Astrocyte of the spinal cord (primary cell): ENCODE results near the gene URB1.
A peak's percentile ranks its signal among the peaks of the same experiment; 100 is the strongest.
"Not testable (repeated sequence)": the region's sequence is repeated elsewhere in the genome, so short reads cannot be mapped to it uniquely, and the experiment has no call there.

Source experiments
- DNase-seq: peaks from one replicate; pipeline ENCODE4 v3.0.0; 2011; ENCODE audit warnings: low read depth, low spot score
- H3K4me3 ChIP-seq: 2 replicates; pipeline ENCODE4 v1.5.1; 2011; ENCODE audit warnings: low read depth, mild to moderate bottlenecking, low read length, moderate library complexity
- CTCF ChIP-seq: IDR thresholded peaks from 2 replicates; pipeline ENCODE4 v1.5.1; 2012; ENCODE audit warnings: low read depth, mild to moderate bottlenecking, low read length, inconsistent platforms
- in situ Hi-C: cut with HindIII; loops from 2 replicates; pipeline ENCODE4 v1.10.0; 2017; ENCODE audit warnings: low sequenced_read_pairs

Gene URB1

GRCh38 chr21:32371913-32372314, 20.9 kb downstream of the URB1 start:
- no peak overlapping the region for H3K4me3 ChIP-seq
- TF ChIP-seq CTCF = no peak
- peak; percentile 83 for DNase-seq
- in situ Hi-C loops = no loop called here

GRCh38 chr21:32370998-32371766, 21.6 kb downstream of the URB1 start:
- in situ Hi-C loops = no loop called here
- TF ChIP-seq CTCF = no peak
- peak; percentile 30 for DNase-seq
- no peak overlapping the region for H3K4me3 ChIP-seq

GRCh38 chr21:32368961-32369360, 23.9 kb downstream of the URB1 start:
- in situ Hi-C loops, DNase-seq, H3K4me3 ChIP-seq: not testable (repeated sequence)

- H3K4me3 ChIP-seq = no peak overlapping the region
- in situ Hi-C loops = no loop called here
- no peak for TF ChIP-seq CTCF
- peak; percentile 79 for DNase-seq
Observed at GRCh38 chr21:32368386-32368785, 24.4 kb downstream of the URB1 start.

- peak; percentile 49 for DNase-seq
- in situ Hi-C loops = no loop called here
- no peak overlapping the region for H3K4me3 ChIP-seq
- no peak for TF ChIP-seq CTCF
Observed at GRCh38 chr21:32367158-32367557, 25.7 kb downstream of the URB1 start.

- in situ Hi-C loops = no loop called here
- TF ChIP-seq CTCF = no peak
- no peak overlapping the region for H3K4me3 ChIP-seq
- no peak for DNase-seq
Observed at GRCh38 chr21:32366191-32366590, 26.6 kb downstream of the URB1 start.

GRCh38 chr21:32364796-32365195, 28.0 kb downstream of the URB1 start:
- no peak overlapping the region for H3K4me3 ChIP-seq
- in situ Hi-C loops = no loop called here
- TF ChIP-seq CTCF = no peak
- peak; percentile 25 for DNase-seq
